ENCODE results near the gene MARCHF7.

GRCh38 chr2:159712143-159712928 lies at the start of gene MARCHF7:
- TF ChIP-seq ARNTL (CRISPR knock-in tag; IDR thresholded peaks at IDR 0.05; ENCODE audit: borderline replicate concordance, low read depth) (no peak), ZFP30 (CRISPR knock-in tag; IDR thresholded peaks at IDR 0.05) (no peak), ZNF565 (CRISPR knock-in tag; conservative IDR thresholded peaks at IDR 0.05; ENCODE audit: low read depth) (no peak), ESRRG (CRISPR knock-in tag; IDR thresholded peaks at IDR 0.05) (no peak)
